ENCODE data around the gene CCL8.

DNA sequence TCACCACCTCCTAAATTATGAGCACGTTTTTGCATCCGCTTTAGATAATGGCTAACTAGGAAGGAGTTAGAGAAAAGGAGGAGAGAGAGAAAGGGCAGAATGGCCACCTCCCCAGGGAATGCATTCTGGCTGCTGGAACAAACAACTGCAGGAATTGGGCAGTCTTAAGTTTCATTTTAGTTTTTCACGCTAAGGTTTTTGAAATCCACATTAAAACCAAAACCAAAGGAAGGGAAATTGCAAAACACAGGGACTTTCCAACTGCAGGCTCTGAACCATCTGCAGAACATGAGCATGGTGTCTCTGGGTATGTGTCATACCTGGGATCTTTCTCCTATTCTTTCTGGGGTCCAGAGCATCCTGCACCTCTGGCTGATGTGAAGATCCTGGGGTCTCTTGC is 12.1 kb upstream of the CCL8 start:
- TF ChIP-seq, protein P1, sequence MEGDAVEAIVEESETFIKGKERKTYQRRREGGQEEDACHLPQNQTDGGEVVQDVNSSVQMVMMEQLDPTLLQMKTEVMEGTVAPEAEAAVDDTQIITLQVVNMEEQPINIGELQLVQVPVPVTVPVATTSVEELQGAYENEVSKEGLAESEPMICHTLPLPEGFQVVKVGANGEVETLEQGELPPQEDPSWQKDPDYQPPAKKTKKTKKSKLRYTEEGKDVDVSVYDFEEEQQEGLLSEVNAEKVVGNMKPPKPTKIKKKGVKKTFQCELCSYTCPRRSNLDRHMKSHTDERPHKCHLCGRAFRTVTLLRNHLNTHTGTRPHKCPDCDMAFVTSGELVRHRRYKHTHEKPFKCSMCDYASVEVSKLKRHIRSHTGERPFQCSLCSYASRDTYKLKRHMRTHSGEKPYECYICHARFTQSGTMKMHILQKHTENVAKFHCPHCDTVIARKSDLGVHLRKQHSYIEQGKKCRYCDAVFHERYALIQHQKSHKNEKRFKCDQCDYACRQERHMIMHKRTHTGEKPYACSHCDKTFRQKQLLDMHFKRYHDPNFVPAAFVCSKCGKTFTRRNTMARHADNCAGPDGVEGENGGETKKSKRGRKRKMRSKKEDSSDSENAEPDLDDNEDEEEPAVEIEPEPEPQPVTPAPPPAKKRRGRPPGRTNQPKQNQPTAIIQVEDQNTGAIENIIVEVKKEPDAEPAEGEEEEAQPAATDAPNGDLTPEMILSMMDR (conservative IDR thresholded peaks at IDR 0.05; ENCODE audit: low read depth, low read length), result no peak
- TF ChIP-seq EZH2 (IDR thresholded peaks at IDR 0.05; ENCODE audit: borderline replicate concordance, low read depth, low read length, poor library complexity, severe bottlenecking), result no peak
